Activated CD4-positive, CD25-positive, alpha-beta regulatory T cell treated with anti-CD3 and anti-CD28 coated beads, Interleukin-2, amount 50 U/mL, for 16 hours (primary cell): Measurements from ENCODE around the gene NR2F1-AS1.
"Not testable (repeated sequence)": the region's sequence is repeated elsewhere in the genome, so short reads cannot be mapped to it uniquely, and the experiment has no call there.

ENCODE experiments used
- DNase-seq: peaks from one replicate; pipeline ENCODE4 v3.0.0-alpha.2; 2020; ENCODE audit warnings: low read depth, low spot score

NR2F1-AS1 gene

DNA sequence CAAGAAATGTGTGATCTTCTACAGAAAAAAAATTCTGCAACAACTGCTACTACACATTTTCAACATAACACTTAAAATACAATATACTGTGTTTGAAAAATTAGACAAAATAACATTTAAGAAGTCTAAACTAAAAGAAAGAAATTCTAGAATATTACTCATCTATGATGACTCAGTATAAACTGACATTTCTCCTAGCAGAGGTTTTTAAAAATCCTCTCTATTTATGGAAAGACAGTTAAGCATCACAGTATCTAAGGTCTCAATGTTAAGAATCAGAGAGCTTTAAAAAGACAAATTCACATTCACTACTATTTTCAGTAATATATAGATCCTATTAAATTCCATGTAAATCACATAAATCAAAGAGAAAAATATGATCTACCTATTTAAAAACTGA, 61.3 kb downstream of the NR2F1-AS1 start:
- DNase-seq: no peak

DNA sequence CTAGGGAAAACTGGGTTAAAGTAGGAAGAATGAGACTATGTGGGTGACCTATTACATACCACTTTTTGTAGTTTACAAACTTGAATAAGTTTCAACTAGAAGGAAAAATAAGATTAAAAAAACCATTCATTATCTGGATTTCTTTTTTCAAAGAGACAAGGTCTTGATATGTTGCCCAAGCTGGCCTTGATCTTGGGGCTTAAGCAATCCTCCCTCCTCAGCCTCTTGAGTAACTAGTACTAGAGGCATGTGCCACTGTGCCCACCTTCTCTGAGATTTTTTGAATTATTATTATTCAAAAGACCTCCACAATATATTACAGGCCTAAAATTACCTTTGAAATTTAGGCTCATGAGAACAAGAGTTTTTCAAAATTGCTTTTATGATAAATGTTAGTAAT, 63.2 kb downstream of the NR2F1-AS1 start:
- DNase-seq: no peak

DNA sequence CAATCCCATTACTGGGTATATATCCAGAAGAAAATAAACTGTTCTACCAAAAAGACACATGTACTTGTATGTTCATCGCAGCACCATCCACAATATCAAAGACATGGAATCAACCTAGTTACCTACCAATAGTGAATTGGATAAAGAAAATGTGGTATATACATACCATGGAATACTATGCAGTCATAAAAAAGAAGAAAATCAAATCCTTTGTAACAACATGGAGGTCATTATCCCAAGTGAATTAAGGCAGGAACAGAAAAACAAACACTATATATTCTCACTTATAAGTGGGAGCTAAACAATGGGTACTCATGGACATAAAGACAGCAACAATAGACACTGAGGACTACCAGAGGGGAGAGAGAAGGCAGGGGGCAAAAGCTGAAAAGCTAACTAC, 67.7 kb downstream of the NR2F1-AS1 start:
- DNase-seq: no peak

DNA sequence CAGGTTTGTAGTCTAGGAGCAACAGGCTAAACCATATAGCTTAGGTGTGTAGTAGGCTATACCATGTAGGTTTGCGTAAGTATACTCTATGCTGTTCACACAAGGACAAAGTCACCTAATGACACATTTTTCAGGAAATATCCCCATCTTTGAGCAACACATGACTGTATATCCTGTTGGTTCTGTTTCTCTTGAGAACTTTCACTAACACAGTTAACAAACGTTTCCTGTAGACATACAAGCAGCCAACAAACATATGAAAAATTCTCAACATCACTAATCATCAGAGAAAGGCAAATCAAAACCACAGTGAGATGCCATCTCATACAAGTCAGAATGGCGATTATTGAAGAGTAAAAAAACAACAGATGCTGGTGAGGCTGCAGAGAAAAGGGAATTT, 68.2 kb downstream of the NR2F1-AS1 start:
- DNase-seq: no peak

DNA sequence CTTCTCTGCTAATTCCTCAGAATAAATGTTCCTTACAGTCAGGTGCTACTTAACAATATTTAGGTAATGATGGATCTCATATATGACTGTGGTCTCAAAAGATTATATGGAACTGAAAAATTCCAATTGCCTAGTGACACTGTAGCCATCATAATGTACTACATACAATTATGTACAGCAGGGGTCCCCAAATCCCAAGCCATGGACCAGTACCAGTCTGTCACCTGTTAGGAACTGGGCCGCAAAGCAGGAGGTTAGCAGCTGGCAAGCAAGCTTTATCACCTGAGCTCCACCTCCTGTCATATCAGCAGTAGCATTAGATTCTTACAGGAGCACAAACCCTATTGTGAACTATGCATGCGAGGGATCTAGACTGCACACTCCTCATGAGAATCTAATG, 69.6 kb downstream of the NR2F1-AS1 start:
- no peak for DNase-seq

DNA sequence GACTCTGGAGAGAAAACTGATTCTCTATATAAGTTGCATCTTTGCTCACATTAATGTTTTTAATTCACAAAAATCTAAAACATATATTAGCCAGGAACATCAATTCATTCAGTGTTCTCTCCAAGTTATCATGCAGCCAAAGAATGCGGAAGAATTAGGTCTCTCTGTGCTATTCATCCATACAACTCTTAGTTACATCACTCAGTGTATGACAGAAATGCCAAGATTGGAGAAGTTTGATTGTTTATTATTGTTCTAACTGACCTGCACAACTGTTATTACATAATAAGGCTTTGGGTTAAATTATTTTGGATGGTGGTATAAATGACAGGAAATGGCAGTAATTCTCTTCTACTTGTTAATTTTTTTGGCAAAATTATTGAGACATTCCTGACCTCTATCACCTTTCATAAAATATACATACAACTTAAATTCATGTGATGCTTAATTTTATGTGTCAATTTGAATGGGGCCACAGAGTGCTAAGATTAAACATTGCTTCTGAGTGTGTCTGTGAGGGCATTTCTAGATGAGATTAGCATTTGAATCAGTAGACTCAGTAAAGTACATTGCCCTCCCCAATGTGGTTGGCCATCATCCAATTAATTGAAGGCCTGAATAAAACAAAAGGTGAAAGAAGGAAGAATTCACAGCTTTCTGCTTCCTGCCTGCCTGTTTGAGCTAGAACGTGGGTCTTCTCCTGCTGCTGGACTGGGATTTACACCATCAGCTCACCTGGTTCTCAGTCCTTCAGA, 70.2 kb downstream of the NR2F1-AS1 start:
- DNase-seq: no peak

DNA sequence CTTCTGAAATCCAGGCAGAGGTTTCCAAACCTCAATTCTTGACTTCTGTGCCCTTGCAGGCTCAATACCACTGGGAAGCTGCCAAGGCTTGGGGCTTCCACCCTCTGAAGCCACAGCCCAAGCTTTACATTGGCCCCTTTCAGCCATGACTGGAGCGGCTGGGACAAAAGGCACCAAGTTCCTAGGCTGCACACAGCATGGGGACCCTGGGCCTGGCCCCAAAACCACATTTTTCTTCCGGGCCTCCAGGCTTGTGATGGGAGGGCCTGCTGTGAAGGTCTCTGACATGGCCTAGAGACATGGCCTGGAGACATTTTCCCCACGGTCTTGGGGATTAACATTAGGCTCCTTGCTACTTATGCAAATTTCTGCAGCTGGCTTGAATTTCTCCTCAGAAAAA, 75.5 kb downstream of the NR2F1-AS1 start:
- DNase-seq: not testable (repeated sequence)

DNA sequence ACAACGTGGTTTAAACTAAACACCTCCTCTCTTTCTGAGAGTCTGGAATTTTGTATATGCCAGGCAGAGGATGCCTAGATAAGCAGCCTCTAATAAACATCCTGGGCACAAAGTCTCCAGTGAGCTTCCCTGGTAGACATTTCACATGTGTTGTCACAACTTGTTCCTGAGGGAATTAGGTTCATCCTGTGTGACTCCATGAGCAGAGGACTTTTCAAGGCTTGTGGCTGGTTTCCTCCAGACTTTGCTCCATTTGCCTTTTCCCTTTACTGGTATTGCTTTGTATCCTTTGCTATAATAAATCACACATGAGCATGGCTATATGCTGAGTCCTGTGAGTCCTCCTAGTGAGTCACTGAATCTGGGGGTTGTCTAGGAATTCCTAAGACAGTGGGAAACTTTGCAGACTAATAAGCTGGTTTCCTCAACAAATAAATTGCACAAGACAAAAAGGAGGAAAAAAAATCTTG, 77.4 kb downstream of the NR2F1-AS1 start:
- DNase-seq: no peak

DNA sequence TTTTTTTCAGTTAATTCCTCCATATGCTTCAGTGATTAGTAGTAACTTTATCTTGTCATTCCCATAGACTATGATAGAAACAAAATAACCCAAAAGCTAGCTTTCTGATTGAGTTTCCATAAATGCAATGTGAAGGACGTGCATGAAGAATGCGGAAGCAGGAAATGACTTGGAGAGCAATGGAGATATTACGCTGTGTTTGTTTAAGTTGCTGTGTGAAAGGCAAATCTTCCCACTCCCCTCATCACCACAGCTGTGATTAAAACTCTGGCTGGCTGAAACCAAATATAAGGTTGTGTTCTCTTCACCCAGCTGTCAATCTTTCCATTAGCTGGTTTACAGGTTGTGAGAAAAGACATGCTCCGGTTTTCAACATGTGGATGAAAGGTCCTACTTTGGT, 83.9 kb downstream of the NR2F1-AS1 start:
- no peak for DNase-seq

DNA sequence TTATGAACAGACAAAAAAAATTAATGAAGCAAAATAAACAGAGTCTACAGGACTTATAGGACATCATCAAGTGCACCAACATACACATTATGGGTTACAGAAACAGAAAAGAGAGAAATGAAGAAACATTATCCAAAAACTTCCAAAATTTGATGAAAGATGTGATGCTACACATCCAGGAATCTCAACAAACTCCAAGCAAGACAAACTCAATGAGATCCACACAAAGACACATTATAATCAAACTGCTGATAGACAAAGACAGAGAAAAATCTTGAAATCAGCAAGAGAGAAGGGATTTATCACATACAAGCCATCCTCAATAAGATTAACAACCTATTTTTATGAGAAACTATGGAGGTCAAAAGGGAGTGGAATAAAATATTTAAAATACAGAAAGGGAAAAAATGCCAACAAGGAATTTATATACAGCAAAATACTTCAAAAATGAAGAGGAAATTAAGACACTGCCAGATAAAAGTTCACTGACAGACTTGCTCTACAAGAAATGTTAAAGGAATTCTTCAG, 101.0 kb downstream of the NR2F1-AS1 start:
- no peak for DNase-seq

DNA sequence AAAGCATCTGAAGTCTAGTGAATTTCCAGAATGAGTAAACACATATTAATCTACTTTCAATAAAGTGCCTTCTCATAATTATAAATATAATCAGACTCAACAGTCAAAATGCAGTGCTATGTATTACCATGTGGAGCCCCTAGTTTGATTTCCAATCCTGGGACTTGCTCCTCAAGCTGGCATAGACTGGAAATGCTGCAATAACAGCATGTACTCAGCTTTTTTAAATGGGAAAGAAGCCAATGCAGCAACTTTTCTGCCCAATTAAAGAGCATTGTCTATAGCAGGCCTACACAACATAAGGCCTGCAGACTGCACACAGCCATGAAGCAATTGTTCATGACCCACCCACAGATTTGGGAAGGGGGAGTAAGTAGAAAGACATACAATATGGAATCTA, 103.2 kb downstream of the NR2F1-AS1 start:
- DNase-seq: no peak

DNA sequence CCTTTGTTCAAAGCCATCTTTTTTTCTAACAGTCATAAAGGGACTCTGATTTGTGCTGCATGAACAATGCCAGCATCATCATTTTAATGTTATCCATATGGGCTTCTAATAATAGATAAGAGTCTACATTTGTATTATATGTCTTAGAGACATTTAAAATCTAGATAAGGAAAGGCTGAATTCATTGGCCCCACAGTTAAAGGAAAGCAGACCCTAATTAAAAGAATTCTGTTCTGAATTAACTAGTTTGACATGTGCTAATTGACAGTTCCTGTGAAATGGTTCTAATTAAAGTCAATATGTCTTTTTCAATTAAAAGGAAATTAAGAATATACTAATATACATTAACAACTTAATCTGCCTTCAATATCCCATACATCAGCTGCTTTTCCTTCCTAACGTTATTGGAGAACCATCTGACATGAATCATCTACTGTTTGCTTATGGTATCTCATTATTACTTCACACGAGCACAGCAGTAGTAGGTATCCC, 104.7 kb downstream of the NR2F1-AS1 start:
- no peak for DNase-seq

DNA sequence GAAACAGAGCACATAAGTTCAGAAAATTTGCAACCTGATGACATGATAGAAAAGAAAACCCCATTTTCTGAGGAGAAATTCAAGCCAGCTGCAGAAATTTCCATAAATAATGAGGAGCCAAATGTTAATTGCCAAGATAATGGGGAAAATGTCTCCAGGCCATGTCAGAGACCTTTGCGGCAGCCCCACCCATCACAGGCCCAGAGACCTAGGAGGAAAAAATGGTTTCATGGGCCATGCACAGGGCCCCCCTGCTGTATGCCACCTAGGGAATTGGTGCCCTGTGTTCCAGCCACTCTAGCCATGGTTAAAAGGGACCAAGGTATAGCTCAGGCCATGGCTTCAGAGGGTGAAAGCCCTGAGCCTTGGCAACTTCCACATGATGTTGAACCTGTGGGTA, 118.1 kb downstream of the NR2F1-AS1 start:
- no peak for DNase-seq

DNA sequence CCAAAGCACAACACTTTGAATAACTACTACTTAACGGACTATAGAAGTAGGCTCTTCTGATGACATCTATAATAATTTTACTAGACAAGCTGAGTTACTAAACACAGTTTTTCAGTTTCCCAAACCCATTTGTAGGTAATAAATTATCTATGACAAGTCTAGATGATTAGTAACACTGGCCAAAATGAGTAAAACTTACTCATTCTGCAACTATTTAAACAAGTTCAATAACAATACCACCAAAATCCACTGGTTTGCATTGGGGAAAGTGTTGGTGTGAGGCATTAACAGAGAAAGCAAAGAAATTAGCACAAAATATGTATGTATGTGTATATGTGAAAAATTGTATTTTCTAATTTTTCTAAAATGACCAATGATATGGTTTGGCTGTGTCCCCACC, 119.3 kb downstream of the NR2F1-AS1 start:
- no peak for DNase-seq

DNA sequence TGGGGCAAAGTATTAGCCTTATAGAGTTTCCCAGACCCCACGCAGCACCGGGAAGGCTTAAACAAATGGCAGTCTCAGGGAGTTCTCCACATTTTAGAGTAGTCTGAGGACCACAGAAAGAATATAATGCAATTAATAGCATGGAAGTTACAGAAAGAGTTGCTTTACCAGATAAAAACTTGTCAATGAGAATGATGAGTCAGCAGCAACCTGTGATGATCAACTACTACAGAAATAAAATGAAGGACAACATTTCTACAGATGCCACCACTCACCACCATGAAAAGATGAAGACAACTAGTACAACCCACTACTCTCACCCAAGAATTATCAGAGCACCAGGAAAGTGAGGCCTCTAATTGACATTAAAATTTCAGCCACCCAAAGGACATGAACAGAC, 120.7 kb downstream of the NR2F1-AS1 start:
- DNase-seq: no peak

DNA sequence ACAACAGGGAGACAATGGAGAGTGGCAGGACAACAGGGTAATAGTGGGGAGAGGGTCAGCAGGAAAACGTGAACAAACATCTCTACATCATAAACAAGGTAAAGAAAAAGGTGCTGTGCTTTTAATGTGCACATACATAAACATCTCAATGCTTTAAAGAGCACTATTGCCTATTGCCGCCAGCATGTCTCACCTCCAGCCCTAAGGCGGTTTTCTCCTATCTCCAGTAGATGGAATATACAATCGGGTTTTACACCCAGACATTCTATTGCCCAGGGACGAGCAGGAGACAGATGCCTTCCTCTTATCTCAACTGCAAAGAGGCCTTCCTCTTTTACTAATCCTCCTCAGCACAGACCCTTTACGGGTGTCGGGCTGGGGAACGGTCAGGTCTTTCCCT, 124.2 kb downstream of the NR2F1-AS1 start:
- not testable (repeated sequence) for DNase-seq

DNA sequence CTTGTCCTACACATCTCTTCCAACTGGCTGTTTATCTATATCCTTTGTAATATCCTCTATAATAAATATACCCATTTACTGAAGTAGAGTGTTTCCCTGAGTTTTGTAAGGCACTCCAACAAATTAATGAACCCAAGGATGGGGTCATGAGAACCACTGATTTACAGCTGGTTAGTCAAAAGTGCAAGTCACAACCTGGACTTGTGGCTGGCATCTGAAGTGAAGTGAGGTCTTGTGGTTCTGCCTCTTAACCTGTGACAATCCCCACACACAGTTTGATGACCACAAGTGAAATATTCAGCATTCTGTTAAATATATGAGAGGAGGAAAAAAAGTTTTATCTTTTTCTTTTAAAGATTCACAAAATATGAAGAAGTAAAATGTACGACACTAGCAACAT, 126.1 kb downstream of the NR2F1-AS1 start:
- no peak for DNase-seq

DNA sequence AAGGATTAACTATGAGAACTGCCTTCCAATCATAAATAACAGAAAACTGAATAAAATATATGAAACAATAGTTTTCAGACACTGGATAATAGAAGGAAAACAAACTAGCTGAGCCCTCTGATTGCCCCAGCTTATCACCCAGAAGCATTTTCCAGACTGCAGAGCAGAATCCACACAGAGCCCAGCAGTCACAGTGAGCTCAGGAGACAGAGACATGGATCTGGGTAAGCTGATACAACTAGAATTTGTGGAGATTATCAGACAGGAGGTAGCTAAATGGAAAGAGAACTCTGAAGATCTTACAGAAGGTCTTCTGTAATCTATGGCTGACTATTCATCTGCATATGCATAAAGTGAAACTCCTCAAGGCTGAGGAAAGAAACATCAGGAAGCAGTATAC, 128.8 kb downstream of the NR2F1-AS1 start:
- DNase-seq: no peak

DNA sequence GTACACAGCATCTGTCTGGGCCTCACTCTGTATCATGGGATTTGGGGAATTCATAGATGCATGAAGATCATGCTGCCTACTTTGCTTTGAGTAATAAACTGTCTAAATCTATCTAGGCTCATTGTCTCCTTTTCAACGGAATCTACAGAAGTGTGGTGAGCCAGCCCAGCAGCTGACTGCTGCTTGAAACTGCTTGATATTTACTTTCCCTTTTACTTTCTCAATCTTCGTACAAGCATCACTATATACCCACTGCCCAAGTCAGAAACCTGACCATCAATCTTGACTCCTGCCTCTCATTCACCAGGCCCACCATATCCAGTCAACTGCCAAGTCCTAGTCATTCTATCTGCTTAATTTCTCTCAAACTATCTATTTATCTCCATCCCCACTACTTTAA, 142.9 kb downstream of the NR2F1-AS1 start:
- no peak for DNase-seq

DNA sequence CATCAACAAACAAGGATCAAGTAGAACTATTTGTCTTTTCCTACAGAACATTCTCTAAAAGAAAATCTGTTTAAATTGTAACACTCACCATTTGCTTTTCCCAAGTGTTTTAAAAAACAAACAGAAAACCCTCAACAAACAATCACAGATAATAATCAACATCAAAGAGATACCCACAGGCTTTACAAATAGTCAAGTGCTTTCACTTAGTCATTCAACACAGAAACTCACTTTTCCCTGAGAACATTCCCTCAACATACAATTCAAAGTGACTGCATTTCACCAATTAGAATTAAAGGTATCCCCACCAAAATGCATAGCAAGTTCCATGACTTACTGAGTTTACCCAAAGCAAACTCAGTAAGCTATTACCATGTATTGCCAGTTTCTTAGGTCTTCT, 144.9 kb downstream of the NR2F1-AS1 start:
- DNase-seq: no peak

DNA sequence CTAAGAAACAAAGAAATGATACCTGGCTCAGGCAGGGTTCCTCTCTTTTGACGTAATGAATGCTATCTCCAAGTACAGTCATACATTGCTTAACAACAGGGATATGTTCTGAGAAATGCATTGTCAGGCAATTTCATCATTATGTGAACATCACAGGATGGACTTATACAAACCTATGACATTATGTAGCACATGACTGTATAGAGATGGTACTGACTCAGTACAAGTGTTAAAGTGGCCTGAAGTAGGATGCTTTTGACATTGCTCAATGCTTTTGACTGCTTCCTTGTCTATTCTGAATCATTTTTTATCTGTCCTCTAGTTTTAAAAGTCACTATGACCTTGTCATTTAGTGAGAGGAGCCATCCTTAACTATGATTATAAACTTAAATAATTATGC, 147.6 kb downstream of the NR2F1-AS1 start:
- no peak for DNase-seq

DNA sequence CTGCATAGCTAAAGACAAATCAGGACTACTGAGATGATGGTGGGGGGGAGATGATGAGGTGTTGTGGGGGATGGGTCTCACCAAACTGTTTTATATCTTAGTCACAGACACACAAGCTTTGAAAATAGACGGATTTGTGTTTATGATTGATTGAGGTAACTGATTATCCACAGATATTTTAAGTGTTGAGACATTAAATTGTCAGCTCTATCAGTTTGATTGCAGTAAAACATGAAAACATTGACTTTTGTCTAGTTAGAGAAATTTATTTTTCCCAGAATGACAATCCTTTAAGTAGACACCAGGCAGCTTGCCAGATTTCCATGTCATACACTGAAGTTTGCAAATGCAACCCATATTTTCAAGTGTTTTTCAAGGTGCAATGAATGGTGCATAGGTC, 149.8 kb downstream of the NR2F1-AS1 start:
- no peak for DNase-seq

DNA sequence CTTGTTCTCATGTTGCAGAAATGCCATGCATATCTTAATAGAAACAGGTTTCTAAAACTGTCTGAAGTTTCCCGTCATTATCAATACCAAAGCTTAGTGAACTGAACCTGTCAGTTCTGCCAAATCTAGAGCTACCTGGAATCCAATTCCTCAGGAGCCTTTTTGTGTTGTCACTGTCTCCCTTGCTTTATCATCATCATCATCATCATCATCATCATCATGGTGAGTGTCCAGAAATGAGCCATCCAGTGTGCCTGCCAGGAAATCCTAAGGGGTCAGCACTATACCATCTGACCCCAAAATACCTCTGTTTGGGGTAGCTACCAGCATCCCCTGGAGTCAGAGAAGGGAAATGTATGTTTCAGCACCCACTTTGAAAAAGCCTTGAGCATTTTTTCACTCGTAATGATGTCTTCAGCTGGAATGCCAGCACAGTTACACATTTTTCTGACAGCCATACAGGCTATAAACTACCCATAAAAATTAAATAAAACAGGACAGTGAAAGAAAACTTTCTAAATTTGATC, 150.3 kb downstream of the NR2F1-AS1 start:
- no peak for DNase-seq
